HepG2 (cell line): ENCODE results near the gene NIP7. TPM values are rescaled to one million over a fixed set of nuclear protein-coding genes. Genes with fewer than 3 reads are reported as not detected.

ENCODE experiments used
- CTCF ChIP-seq: sonication (generic); formaldehyde crosslinking; IDR thresholded peaks from 2 replicates; pipeline ENCODE4 v1.5.0; 2020; ENCODE audit warnings: mild to moderate bottlenecking, missing genetic modification reagents, moderate library complexity
- HIC2 ChIP-seq: sonication (generic); formaldehyde crosslinking; IDR thresholded peaks from 2 replicates; pipeline ENCODE4 v1.9.0; 2022; ENCODE audit warnings: low read depth, missing genetic modification reagents
- HMG20B ChIP-seq: conservative IDR thresholded peaks from 2 replicates; pipeline ENCODE4 v1.6.1; 2016; ENCODE audit warnings: missing genetic modification reagents, missing compliant biosample characterization
- MLX ChIP-seq: IDR thresholded peaks from 2 replicates; pipeline ENCODE4 v1.6.1; 2016
- RAD21 ChIP-seq: fragments of 450-650 bp; formaldehyde crosslinking; IDR thresholded peaks from 2 replicates; pipeline ENCODE4 v1.5.0; 2020; ENCODE audit warnings: mild to moderate bottlenecking
- RFX5 ChIP-seq: IDR thresholded peaks from 2 replicates; pipeline ENCODE4 v1.6.1; 2011; ENCODE audit warnings: low read depth, low read length, improper control_type of control experiment
- UBTF ChIP-seq: sonication (generic); formaldehyde crosslinking; IDR thresholded peaks from 2 replicates; pipeline ENCODE4 v1.4.0; 2020; ENCODE audit warnings: mild to moderate bottlenecking, missing genetic modification reagents
- ZNF407 ChIP-seq: sonication (generic); formaldehyde crosslinking; IDR thresholded peaks from one replicate; pipeline ENCODE4 v1.5.1; 2020; ENCODE audit warnings: mild to moderate bottlenecking, missing genetic modification reagents; ENCODE audit errors: not compliant biosample characterization
- ZNF570 ChIP-seq: sonication (generic); formaldehyde crosslinking; IDR thresholded peaks from 2 replicates; pipeline ENCODE4 v1.4.0; 2020; ENCODE audit warnings: mild to moderate bottlenecking, missing genetic modification reagents, borderline replicate concordance
- ZNF598 ChIP-seq: sonication (generic); formaldehyde crosslinking; IDR thresholded peaks from 2 replicates; pipeline ENCODE4 v1.5.1; 2020; ENCODE audit warnings: mild to moderate bottlenecking, missing genetic modification reagents, borderline replicate concordance
- ZNF670 ChIP-seq: sonication (generic); formaldehyde crosslinking; IDR thresholded peaks from 2 replicates; pipeline ENCODE4 v1.8.0; 2022; ENCODE audit warnings: mild to moderate bottlenecking, missing genetic modification reagents, borderline replicate concordance
- ZSCAN9 ChIP-seq: IDR thresholded peaks from 2 replicates; pipeline ENCODE4 v1.6.1; 2016; ENCODE audit warnings: borderline replicate concordance
- polyA plus RNA-seq, 8 experiments: library from polyadenylated mRNA; depleted of rRNA in 3 of 8; stranded (reverse) in 7 of 8; unstranded in 1 of 8; fragments of >200 nt; fragmentation: Illumina TruSeq in 4 of 8; extraction: Trizol in 4 of 8; gene quantifications; 2 replicates each; pipeline versions ENCODE4 v1.2.1 to v1.2.3, GENCODE V29; 2011 to 2016; ENCODE audit warnings: low read depth in 4 of 8, missing spikeins in 1 of 8, mixed read lengths in 1 of 8; ENCODE audit not compliant: insufficient read depth in 1 of 8
- total RNA-seq, 5 experiments: library from RNA; depleted of rRNA; stranded (reverse); fragments of >200 nt; fragmentation: Illumina TruSeq; extraction: Trizol; gene quantifications; 2 replicates each; pipeline ENCODE4 v1.2.3, GENCODE V29; 2016; ENCODE audit warnings: low read depth in 1 of 5

Gene NIP7
- total and polyA plus RNA-seq, 2 of the 13 experiments (the other 11 are each of a cell fraction or from before 2014, with no cell fraction given) = 15.3 to 114 TPM

GRCh38 chr16:69339289-69340094, at the start of gene NIP7, which contains the start of gene COG8 (continued):
- TF ChIP-seq MLX (CRISPR knock-in tag) (no peak), RFX5 (0 out of 2 replicates have a peak, but pooled peaks have one; percentile 60), ZSCAN9 (CRISPR knock-in tag) (peak; percentile 89; the same call in 1 of the 2 replicates), HMG20B (peak; percentile 28), ZNF670 (peak; percentile 85), ZNF570 (CRISPR knock-in tag) (no peak), ZNF407 (peak; percentile 73), UBTF (peak; percentile 96), HIC2 (no peak; the same call in none of the 2 replicates), CTCF (CRISPR knock-in tag) (peak; percentile 96), RAD21 (CRISPR knock-in tag) (peak; percentile 71), ZNF598 (CRISPR knock-in tag) (0 out of 2 replicates have a peak, but pooled peaks have one; percentile 61)
